SJSA1 (cell line): ENCODE measurements around the gene ABCA5. TPM values are rescaled to one million over a fixed set of nuclear protein-coding genes. Genes with fewer than 3 reads are reported as not detected.

ENCODE experiments used
- DNase-seq, 2 experiments: peaks; one replicate each; pipeline ENCODE4 v3.0.0-alpha.2; 2015 to 2020; ENCODE audit warnings: low spot score in 2 of 2, low read depth in 1 of 2
- H3K27ac ChIP-seq: fragments of 250-450 bp; sonication (Bioruptor Pico); 2 replicates; pipeline ENCODE4 v1.5.1; 2020; ENCODE audit warnings: mild to moderate bottlenecking, moderate library complexity
- H3K27me3 ChIP-seq: fragments of 250-450 bp; sonication (Bioruptor Pico); replicated peaks from 2 replicates; pipeline ENCODE4 v1.5.1; 2020; ENCODE audit warnings: mild to moderate bottlenecking, moderate library complexity
- H3K36me3 ChIP-seq: fragments of 250-450 bp; sonication (Bioruptor Pico); 2 replicates; pipeline ENCODE4 v1.5.1; 2020; ENCODE audit warnings: mild to moderate bottlenecking
- H3K4me1 ChIP-seq: fragments of 250-450 bp; sonication (Bioruptor Pico); replicated peaks from 2 replicates; pipeline ENCODE4 v1.6.1; 2021; ENCODE audit warnings: mild to moderate bottlenecking
- H3K4me3 ChIP-seq: fragments of 250-450 bp; sonication (Bioruptor Pico); 2 replicates; pipeline ENCODE4 v1.5.1; 2020; ENCODE audit warnings: mild to moderate bottlenecking
- H3K9me3 ChIP-seq: fragments of 250-450 bp; sonication (Bioruptor Pico); replicated peaks from 2 replicates; pipeline ENCODE4 v1.5.1; 2020; ENCODE audit warnings: mild to moderate bottlenecking
- total RNA-seq: library from RNA; depleted of rRNA; stranded (reverse); fragments of >200 nt; shearing (Covaris generic); gene quantifications from 2 replicates; pipeline ENCODE4 v1.2.3, GENCODE V29; 2014; rRNA removed

The ABCA5 gene
- total RNA-seq, result 8.8 and 11.1 TPM in 2 replicates

GRCh38 chr17:69327060-69327831, at the start of gene ABCA5:
Gene ABCA5, minus strand, starts transcription at chr17:69327133. Its CDS starts 12,718 bp downstream, at chr17:69314415.
- Histone ChIP-seq H3K4me3 (peak within 1 kb of the TSS; percentile 67), H3K36me3 (no peaks in the 10 kb centered on the region), H3K27ac (peak within 1 kb of the TSS; percentile 33), H3K4me1 (peaks cover 13% of the 10 kb centered on the region), H3K27me3 (peaks cover 6% of the 10 kb centered on the region; the same call in 1 of the 2 replicates), H3K9me3 (0 out of 2 replicates have a peak, but pooled peaks cover 3% of the 10 kb centered on the region)
- DNase-seq, result peak; percentile 89 to 90

- no peaks in the 10 kb centered on the region for H3K27me3 ChIP-seq
- DNase-seq, result no peak
- H3K27ac ChIP-seq, result no peak overlapping the region
- peaks cover 4% of the 10 kb centered on the region; the same call in 1 of the 2 replicates for H3K9me3 ChIP-seq
- H3K36me3 ChIP-seq, result no peaks in the 10 kb centered on the region
- H3K4me3 ChIP-seq, result no peak overlapping the region
- no peaks in the 10 kb centered on the region for H3K4me1 ChIP-seq
Observed at GRCh38 chr17:69375229-69375628, 48.3 kb upstream of the ABCA5 start.

GRCh38 chr17:69373069-69373468, 46.1 kb upstream of the ABCA5 start:
- Histone ChIP-seq H3K36me3 (no peaks in the 10 kb centered on the region), H3K4me3 (no peak overlapping the region), H3K9me3 (no peaks in the 10 kb centered on the region), H3K4me1 (no peaks in the 10 kb centered on the region), H3K27ac (no peak overlapping the region), H3K27me3 (no peaks in the 10 kb centered on the region)
- no peak for DNase-seq

GRCh38 chr17:69367298-69367697, 40.4 kb upstream of the ABCA5 start:
- H3K9me3 ChIP-seq, result no peaks in the 10 kb centered on the region
- DNase-seq, result no peak
- H3K36me3 ChIP-seq, result no peaks in the 10 kb centered on the region
- no peak overlapping the region for H3K27ac ChIP-seq
- H3K27me3 ChIP-seq, result 0 out of 2 replicates have a peak, but pooled peaks cover 3% of the 10 kb centered on the region
- no peaks in the 10 kb centered on the region for H3K4me1 ChIP-seq
- no peak overlapping the region for H3K4me3 ChIP-seq

- Histone ChIP-seq H3K36me3 (no peaks in the 10 kb centered on the region), H3K4me1 (no peaks in the 10 kb centered on the region), H3K27ac (no peak overlapping the region), H3K27me3 (0 out of 2 replicates have a peak, but pooled peaks cover 3% of the 10 kb centered on the region), H3K4me3 (no peak overlapping the region), H3K9me3 (no peaks in the 10 kb centered on the region)
- DNase-seq, result no peak
Observed at GRCh38 chr17:69363488-69364210, 36.7 kb upstream of the ABCA5 start.

GRCh38 chr17:69361156-69361555, 34.2 kb upstream of the ABCA5 start:
- DNase-seq, result no peak
- Histone ChIP-seq H3K9me3 (no peaks in the 10 kb centered on the region), H3K4me3 (no peak overlapping the region), H3K27ac (no peak overlapping the region), H3K36me3 (no peaks in the 10 kb centered on the region), H3K27me3 (0 out of 2 replicates have a peak, but pooled peaks cover 3% of the 10 kb centered on the region), H3K4me1 (no peaks in the 10 kb centered on the region)

GRCh38 chr17:69358688-69359596, 32.0 kb upstream of the ABCA5 start:
- Histone ChIP-seq H3K27me3 (0 out of 2 replicates have a peak, but pooled peaks cover 3% of the 10 kb centered on the region), H3K4me3 (no peak overlapping the region), H3K27ac (no peak overlapping the region), H3K9me3 (no peaks in the 10 kb centered on the region), H3K4me1 (no peaks in the 10 kb centered on the region), H3K36me3 (no peaks in the 10 kb centered on the region)
- no peak for DNase-seq

- no peaks in the 10 kb centered on the region for H3K9me3 ChIP-seq
- no peaks in the 10 kb centered on the region for H3K27me3 ChIP-seq
- no peak for DNase-seq
- H3K36me3 ChIP-seq, result no peaks in the 10 kb centered on the region
- H3K27ac ChIP-seq, result no peak overlapping the region
- H3K4me3 ChIP-seq, result no peak overlapping the region
- no peaks in the 10 kb centered on the region for H3K4me1 ChIP-seq
Observed at GRCh38 chr17:69357701-69358100, 30.8 kb upstream of the ABCA5 start.

GRCh38 chr17:69356625-69357024, 29.7 kb upstream of the ABCA5 start:
- H3K9me3 ChIP-seq, result no peaks in the 10 kb centered on the region
- H3K36me3 ChIP-seq, result no peaks in the 10 kb centered on the region
- H3K27ac ChIP-seq, result no peak overlapping the region
- H3K4me1 ChIP-seq, result no peaks in the 10 kb centered on the region
- no peak overlapping the region for H3K4me3 ChIP-seq
- DNase-seq, result no peak
- no peaks in the 10 kb centered on the region for H3K27me3 ChIP-seq

GRCh38 chr17:69350911-69351310, 24.0 kb upstream of the ABCA5 start:
- H3K4me3 ChIP-seq, result no peak overlapping the region
- H3K27me3 ChIP-seq, result no peaks in the 10 kb centered on the region
- H3K4me1 ChIP-seq, result no peaks in the 10 kb centered on the region
- no peaks in the 10 kb centered on the region for H3K9me3 ChIP-seq
- no peaks in the 10 kb centered on the region for H3K36me3 ChIP-seq
- DNase-seq, result no peak
- no peak overlapping the region for H3K27ac ChIP-seq

- no peaks in the 10 kb centered on the region for H3K27me3 ChIP-seq
- no peaks in the 10 kb centered on the region for H3K36me3 ChIP-seq
- H3K4me1 ChIP-seq, result no peaks in the 10 kb centered on the region
- no peak for DNase-seq
- no peak overlapping the region for H3K4me3 ChIP-seq
- no peak overlapping the region for H3K27ac ChIP-seq
- no peaks in the 10 kb centered on the region for H3K9me3 ChIP-seq
Observed at GRCh38 chr17:69348429-69348828, 21.5 kb upstream of the ABCA5 start.

- no peak for DNase-seq
- Histone ChIP-seq H3K27me3 (no peaks in the 10 kb centered on the region), H3K36me3 (no peaks in the 10 kb centered on the region), H3K27ac (no peak overlapping the region), H3K9me3 (no peaks in the 10 kb centered on the region), H3K4me1 (no peaks in the 10 kb centered on the region), H3K4me3 (no peak overlapping the region)
Observed at GRCh38 chr17:69346766-69347165, 19.8 kb upstream of the ABCA5 start.

GRCh38 chr17:69344939-69345338, 18.0 kb upstream of the ABCA5 start:
- DNase-seq, result no peak
- Histone ChIP-seq H3K4me1 (no peaks in the 10 kb centered on the region), H3K27ac (no peak overlapping the region), H3K36me3 (no peaks in the 10 kb centered on the region), H3K9me3 (no peaks in the 10 kb centered on the region), H3K27me3 (no peaks in the 10 kb centered on the region), H3K4me3 (no peak overlapping the region)
